Activated CD8-positive, alpha-beta memory T cell treated with anti-CD3 and anti-CD28 coated beads, Interleukin-2, amount 50 U/mL, for 24 hours (primary cell): ENCODE results near the gene VAPB.
"Not testable (repeated sequence)": the region's sequence is repeated elsewhere in the genome, so short reads cannot be mapped to it uniquely, and the experiment has no call there.

ENCODE experiments used
- DNase-seq: peaks from one replicate; pipeline ENCODE4 v3.0.0-alpha.2; 2020; ENCODE audit errors: extremely low read depth

VAPB gene

DNA sequence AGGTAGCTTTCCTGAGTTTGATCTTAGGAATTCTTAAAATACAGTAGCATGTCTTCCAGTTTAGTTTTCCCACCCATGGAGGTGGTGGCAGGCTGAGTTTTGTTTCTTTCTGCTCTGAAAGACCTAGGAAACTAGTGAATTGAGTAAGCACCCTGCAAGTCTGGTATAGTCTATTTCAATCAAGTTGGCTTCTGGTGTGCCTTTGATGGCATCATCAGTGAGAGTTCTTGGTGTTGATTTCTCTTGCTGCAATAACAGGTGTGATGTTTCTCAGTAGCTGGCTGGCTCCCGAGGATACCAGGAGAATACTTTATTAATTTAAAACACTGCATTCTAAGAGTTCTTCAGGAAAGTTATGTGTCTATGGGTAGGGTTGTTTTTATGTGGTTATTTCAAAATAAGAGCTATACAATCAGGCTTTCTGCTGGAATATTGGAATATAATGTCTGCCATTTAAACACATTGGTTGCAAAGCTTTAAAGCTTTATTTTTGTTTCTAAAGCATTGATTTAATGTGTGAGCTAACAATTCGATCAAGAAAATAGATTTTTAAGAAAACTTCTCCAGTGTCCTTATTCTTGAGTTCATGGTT, 19.0 kb downstream of the VAPB start:
- no peak for DNase-seq

DNA sequence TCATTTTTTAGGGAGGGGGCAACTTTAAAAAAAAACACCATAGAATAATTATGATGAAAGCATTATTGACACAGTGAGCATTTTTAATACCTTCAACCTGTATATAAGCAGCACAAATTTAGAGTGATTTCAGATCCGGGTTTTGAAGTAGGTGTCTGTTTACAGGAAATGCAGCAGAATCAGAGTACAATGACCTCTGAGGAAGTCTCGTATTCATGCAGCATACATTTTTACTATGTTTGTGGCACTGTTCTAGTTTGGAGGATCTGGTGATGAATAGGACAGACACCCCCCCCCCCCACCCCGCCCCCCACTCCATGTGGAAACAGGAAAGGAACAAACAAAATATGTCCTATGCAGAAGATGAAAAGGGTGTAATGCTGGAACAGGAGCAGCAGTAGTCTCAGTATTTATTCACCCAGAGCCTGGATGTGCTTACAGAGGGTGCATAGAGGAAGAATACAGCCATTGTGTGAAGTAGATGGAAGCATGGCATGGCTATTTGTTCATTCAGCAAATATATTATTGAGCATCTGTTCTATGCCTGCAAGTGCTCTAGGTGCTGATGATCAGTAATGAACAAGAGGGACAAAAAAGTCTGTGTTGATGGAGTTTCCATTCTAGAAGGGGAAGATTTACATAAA, 19.7 kb downstream of the VAPB start:
- DNase-seq, result no peak

DNA sequence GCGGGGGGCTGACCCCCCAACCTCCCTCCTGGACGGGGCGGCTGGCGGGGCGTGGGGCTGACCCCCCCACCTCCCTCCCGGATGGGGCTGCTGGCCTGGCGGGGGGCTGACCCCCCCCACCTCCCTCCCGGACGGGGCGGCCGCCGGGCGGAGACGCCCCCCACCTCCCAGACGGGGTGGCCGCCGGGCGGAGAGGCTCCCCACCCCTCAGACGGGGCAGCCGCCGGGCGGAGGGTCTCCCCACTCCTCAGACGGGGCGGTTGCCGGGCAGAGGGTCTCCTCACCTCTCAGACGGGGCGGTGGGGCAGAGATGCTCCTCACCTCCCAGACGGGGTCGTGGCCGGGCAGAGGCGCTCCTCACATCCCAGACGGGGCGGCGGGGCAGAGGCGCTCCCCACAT, 25.2 kb downstream of the VAPB start:
- DNase-seq, result not testable (repeated sequence)

DNA sequence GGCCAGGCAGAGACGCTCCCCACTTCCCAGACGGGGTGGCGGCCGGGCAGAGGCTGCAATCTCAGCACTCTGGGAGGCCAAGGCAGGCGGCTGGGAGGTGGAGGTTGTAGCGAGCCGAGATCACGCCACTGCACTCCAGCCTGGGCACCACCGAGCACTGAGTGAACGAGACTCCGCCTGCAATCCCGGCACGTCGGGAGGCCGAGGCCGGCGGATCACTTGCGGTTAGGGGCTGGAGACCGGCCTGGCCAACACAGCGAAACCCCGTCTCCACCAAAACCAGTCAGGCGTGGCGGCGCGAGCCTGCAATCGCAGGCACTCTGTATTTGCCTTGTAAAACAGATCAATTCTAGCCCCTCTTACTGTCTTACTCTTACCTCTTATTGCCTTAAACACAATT, 25.8 kb downstream of the VAPB start:
- DNase-seq, result not testable (repeated sequence)

DNA sequence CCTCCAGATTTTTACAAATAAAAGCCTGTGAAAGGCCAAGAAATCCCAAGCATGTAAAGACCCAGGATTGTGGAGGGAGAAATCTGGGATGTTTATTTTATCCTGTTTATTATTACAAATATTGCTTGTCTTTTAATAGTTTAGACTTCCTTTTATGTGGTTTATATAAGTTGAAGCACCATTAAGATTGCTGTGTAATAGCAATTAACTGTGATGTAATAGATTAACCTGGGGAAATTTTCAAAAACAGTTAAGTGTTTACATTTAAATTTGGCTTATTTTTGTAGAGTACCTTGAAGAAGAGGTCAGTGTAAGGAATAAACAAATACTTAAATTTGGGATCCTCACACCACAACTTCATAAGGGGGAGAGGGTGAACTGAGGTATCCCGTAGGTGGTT, 27.0 kb downstream of the VAPB start:
- DNase-seq, result no peak

DNA sequence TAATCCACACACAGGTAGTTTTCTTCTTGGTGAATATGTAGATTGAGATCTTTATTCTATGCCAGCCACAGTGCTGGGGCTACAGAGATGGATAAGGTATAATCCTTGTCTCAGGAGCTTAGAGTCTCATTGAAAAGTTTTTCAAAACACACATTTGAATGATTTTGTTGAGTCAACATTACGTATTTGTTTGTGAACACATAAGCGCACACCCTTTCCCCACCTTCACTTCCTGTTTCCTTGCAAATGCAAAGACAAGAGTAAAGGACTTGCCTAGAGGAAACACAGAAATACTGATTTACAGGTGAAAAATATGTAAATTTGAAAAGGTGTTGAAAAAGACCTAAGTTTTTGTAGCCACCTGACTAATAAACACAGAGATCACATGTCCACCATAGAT, 27.8 kb downstream of the VAPB start:
- DNase-seq, result no peak

DNA sequence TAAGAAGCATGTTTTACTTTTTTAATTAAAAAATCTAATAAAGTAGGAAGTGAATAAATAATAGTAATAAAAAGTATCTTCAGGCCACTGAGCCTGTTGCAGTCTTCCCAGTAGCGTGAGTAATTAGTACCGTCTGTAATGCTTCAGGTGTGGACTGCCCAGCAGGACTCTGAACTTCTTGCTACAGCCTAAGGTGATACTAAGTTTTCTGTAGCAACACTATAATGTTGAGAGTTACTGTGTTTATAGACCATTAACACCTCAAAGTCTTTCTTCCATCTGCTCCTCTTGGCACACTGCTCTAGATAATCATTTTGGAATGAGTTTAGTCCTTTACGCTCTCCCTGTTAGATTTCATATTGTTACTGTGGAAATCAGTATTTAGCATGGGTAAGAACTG, 28.4 kb downstream of the VAPB start:
- DNase-seq, result no peak

DNA sequence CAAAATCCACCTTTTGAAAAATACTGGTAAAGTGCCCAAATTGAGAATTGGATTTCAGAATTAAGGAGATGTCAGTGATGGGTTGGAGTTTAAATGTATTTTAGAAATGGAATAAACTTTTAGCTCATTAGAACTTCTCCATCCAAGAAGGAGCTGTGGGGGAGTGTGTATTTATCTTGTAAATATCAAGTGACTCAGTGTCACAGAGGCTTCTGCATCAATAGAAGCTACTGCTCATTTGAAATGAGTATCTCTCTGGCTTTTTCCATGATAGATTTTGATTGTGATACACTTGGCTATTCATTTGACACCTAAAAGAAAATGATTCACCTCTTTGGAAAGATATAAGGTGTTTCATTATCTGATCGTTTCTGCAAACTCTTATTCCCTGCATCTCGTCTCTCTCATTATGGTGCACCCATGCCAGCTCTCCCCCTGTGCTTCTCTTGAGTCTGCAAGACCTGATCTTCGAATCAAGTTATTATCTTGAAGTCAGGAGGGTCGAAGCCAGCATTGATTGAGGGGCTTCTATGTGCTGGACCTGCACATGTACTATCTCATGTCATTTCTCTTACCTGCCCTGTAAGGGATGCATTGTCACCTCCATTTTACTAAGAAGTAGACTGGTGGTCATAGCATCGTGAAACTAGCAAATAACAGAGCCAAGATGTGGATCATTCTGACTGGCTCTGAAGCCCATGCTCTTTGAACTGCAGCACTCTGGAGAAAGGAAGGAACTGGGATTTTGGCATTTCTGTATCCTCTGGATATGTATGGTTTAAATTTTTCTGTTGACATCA, 30.1 kb downstream of the VAPB start:
- DNase-seq, result no peak

DNA sequence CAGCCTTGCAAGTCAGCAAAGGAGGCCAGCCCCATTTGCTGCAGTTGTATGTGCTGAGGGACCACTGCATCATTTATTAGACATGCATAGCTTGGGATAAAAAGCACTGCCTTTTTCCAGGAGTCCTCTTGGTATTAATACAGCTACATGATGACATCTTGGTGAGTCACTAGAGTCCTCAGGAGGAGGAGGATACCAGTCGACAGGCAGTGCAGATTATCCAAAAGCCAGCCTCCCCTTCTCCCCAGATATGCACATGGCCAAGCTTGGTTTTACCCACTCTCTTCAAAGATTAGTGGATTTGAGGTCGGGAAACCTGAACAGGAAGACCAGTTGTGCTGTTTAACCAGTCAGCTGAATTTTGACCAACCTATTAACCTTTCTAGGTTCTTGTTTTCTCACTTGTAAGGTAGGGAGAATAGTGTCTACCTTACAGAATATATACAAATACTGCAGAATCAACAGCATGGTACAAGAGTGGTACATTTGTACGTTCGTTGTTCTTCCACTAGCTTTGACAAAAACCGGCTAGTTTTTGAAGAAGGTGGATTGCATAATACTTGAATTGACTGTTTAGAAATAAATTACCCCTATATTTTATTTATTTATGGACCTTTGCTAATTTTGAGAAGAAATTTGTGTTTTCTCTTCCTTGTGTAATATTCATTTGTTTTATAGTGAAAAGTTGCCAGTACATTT, 31.9 kb downstream of the VAPB start:
- DNase-seq, result no peak

DNA sequence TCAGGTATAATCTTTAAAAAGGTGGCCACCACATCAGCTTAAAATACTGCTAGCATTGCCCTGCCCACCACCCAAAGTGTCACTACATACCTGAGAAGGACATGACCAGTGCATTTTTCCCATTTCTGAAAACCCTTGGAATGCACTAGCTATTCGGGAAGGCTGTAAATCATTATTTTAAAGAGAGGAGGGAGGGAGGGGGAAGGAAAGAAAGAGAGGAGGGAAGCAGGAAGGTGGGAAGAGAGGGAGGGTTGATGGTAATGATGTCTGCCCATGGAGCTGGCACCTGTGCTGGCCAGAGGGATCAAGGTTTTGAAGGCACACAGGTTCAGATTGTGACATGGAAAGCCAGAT, 32.4 kb downstream of the VAPB start:
- DNase-seq, result no peak

DNA sequence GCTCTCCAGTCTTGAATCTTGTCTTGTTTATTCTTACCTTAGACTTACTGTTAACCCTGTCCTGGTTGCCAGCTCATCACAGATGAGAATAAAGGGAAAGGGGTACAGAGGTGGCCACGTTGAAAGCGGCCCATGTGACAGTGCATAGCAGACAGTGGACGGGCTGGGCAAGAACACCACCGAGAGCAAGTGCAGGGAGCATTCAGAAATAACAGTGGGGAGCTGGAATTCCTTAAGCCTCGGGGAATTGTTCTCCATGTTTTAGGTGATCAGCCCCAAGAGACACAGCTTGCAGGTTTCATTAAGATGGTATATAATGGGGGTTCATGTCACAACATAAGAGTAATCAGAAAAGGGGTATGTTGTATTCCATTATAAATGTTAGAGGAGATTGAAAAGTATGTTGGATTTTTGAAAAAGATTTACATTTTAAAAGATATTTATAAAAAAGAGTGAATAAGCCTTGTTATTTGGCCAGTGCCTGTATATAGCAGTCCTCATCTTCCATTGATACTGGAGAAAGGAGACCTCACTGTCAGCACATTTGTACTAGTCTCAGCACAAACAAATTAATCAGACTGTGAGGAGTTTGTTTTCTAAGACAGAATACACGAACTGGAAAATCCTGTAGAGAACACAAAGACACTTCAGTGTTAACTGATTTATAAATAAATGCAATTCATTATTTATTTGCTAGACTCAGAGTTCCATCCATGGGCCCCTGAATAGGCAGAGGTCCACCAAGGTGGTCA, 35.4 kb downstream of the VAPB start:
- DNase-seq, result no peak

DNA sequence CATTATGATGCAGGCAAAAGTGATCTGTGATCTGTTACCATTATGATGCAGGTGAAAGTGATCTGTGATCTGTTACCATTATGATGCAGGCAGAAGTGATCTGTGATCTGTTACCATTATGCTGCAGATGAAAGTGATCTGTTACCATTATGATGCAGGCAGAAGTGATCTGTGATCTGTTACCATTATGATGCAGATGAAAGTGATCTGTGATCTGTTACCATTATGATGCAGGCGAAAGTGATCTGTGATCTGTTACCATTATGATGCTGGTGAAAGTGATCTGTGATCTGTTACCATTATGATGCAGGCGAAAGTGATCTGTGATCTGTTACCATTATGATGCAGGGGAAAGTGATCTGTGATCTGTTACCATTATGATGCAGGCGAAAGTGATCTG, 38.5 kb downstream of the VAPB start:
- DNase-seq, result not testable (repeated sequence)

DNA sequence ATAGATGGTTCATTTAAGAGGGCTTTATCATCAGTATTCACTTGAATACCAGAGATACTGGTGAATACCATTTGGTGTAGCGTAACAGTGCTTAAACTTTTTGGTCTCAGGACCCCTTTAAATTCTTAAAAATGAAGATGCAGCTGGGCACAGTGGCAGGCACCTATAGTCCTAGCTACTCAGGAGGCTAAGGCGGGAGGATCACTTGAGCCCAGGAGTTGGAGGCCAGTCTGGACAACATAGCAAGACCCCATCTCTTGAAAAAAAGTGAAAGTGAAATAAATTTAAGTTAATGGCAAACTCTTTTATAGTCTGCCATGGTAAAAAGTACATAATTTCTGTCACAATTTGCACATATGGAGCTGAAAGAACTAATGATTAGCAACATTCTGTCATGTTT, 39.3 kb downstream of the VAPB start:
- no peak for DNase-seq

DNA sequence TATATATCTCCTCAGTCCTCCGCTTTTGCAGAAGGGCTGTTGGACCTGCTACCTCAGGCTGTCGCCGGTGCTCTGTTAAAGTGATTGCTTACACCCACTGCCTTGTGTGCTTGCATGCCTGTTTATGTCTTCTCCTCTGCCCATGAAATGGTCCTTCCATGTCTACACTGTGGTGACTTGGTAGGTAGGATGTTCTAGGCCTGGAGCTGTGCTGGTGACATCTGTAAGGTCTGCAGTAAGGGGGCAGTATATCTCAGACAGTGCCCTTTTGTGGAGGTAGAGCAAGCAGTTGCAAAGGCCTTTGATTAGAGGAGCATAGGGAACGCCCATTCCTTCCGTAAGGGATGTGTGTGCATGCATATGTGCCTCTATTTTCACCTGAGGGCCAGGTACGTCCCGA, 40.3 kb downstream of the VAPB start:
- no peak for DNase-seq

DNA sequence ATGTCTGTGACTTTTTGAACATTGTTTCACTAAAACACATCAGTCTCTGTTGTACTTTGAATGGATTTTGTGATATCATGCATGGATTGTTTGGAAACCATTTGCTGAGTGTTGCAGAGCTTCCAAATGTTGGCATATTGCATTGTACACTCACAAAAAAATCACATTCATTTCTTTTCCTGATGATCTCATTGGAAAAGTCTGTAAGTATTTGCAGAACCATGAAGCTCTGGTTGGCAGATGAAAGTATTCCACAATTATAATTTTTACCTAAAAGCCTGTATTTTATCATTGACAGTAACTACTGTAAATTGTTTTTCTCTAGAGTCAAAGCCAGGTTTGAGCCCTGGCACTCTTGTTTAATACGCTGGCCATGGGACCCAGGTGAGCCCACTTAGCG, 42.1 kb downstream of the VAPB start:
- no peak for DNase-seq

DNA sequence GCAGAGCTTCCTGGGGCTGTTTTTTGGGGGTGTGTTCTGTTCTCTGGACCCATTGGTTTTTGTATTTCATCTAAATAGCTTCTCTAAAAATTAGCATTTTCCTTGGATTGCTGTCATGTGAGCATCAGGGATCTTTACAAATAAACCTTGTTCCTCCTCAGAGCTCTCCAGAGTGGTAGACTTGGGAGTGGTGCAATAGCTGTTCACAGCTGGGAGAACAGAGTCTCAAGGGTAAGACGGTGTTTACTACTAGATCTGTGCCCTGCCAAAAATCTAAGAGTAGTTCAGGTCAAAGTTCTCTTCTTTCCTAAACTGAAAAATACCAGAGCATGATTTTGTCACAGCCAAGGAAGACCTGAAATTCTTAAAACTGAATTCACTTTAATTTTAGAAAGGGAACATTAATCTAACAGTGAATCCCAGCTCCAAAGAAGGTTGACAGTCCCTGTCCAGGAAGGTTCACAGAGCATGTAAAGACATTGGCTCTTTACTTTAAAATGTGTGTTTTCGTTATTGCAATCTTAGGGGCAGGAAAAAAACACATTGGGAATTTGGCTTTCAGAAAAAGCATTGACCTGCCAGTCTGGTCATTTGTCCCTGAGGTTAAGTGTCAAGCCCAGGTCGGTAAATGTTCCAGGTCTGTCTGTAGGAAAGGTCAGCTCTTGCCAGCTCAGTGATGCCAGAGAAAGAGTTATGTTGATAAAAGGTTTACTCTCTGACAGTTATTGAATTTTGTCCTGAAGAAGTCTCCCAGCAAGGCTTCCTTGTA, 43.3 kb downstream of the VAPB start:
- no peak for DNase-seq

DNA sequence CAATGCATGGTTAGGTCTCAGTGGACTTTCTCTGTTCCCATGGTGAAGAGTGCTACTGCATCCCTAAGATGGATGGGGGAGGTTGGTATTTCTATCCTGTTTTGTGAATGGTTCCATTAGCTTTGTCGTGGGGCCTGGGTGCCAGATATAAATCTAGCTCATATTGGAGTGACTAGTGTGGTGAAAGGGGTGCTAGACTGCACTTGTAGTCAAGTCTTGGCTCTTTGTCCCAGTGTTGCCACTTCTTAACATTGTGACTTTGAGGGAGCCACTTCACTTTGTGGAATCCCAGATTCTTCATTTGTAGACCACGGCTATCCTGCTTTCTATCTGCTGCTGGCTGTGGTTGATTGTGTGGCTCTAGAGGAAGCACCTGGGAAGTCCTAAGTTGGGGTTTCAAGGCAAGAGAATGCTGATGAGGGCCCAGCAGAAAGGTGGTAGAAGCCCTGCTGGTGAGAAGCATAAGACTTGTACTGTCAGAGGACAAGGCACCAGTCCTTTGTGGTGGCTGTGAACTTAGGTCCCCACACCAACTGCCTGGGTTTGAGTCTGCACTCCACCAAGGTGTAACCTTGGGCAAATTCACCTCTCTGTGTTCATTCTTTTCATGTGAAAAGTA, 44.1 kb downstream of the VAPB start:
- DNase-seq, result no peak

DNA sequence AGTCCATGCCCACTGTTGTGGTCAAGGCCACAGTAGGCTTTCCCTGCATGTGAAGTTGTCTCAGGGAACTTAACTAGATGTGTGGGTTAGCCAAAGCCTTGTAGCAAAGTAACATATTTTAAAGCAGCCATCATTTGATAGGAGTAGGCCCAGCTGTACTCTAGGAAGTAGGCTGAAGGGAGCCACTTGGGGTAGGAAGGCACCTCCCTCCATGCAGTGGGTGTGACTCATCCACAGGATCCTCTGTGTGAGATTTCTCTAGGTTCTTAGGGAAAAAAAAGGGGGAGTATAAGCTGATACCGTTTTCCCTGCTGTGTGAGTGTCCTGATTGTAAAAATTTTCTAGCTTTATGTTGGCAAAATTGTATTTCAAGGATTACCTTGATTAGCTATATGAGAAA, 44.7 kb downstream of the VAPB start:
- no peak for DNase-seq

DNA sequence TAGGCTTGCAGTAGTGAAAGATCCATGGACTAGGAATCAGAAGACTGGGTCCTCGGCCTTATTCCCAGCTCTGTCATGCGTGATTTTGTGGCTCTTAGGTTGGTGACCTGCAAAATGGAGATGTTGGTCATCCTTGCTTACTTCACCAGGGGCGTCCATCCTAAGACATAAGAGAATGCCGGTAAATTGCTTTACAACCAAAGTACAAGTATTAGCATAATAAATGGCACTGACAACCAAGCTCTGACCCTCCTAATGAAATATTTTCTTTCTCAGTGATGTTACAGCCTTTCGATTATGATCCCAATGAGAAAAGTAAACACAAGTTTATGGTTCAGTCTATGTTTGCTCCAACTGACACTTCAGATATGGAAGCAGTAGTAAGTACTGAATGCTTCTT, 45.3 kb downstream of the VAPB start:
- DNase-seq, result no peak

DNA sequence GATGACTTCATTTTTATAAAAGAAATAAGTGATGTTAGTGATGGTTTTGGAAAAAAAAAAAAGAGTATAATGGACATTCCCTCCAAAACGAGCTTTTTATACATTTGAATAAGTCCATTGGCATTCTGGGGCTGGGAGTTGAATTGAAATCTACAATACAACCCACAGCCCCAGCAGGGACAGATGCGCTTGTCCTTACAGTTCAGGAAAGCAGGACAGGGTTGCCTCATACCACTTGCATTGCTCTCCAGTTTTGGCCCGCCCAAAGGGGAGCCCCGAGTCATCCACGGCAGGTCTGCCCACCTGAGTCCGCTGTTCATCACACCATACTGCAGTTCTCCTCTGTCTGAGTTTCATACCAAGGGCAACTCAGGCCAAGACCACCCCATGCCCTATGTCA, 46.2 kb downstream of the VAPB start:
- DNase-seq, result no peak
